Endodermal cell (in vitro differentiated cells): Measurements from ENCODE around the gene ZNF865. TPM values are rescaled to one million over a fixed set of nuclear protein-coding genes. Genes with fewer than 3 reads are reported as not detected.

Experiments
- DNase-seq: peaks from one replicate; pipeline ENCODE4 v3.0.0-alpha.2; 2017
- H3K27ac ChIP-seq: 2 replicates; pipeline ENCODE4 v1.5.1; 2013; ENCODE audit warnings: mild to moderate bottlenecking, low read depth, low read length, moderate library complexity
- H3K27me3 ChIP-seq: 2 replicates; pipeline ENCODE4 v1.6.1; 2013; ENCODE audit warnings: mild to moderate bottlenecking, low read length, moderate library complexity; ENCODE audit not compliant: insufficient read depth, control insufficient read depth, poor library complexity, severe bottlenecking
- H3K36me3 ChIP-seq: 2 replicates; pipeline ENCODE4 v1.7.0; 2013; ENCODE audit warnings: mild to moderate bottlenecking, low read length, moderate library complexity; ENCODE audit not compliant: control insufficient read depth, insufficient read depth
- H3K4me1 ChIP-seq: one replicate; pipeline ENCODE4 v1.7.0; 2013; ENCODE audit warnings: low read length; ENCODE audit not compliant: control insufficient read depth, insufficient read depth
- H3K4me3 ChIP-seq: 2 replicates; pipeline ENCODE4 v1.5.1; 2013; ENCODE audit warnings: mild to moderate bottlenecking, low read length, moderate library complexity
- H3K9ac ChIP-seq: 2 replicates; pipeline ENCODE4 v1.6.1; 2013; ENCODE audit warnings: mild to moderate bottlenecking, low read length, moderate library complexity; ENCODE audit not compliant: poor library complexity, severe bottlenecking; ENCODE audit errors: extremely low read depth
- H3K9me3 ChIP-seq: 2 replicates; pipeline ENCODE4 v1.6.1; 2013; ENCODE audit warnings: mild to moderate bottlenecking, low read length, moderate library complexity; ENCODE audit not compliant: control insufficient read depth
- H3K27ac Mint-ChIP-seq: 2 replicates; pipeline ENCODE4 v1.8.0; 2020; ENCODE audit warnings: mixed read lengths
- H3K27me3 Mint-ChIP-seq: 2 replicates; pipeline ENCODE4 v1.8.0; 2021; ENCODE audit warnings: mild to moderate bottlenecking, mixed read lengths; ENCODE audit not compliant: insufficient read depth
- H3K36me3 Mint-ChIP-seq: 2 replicates; pipeline ENCODE4 v1.8.0; 2020; ENCODE audit warnings: low read depth, mixed read lengths
- H3K4me1 Mint-ChIP-seq: 2 replicates; pipeline ENCODE4 v1.8.0; 2020; ENCODE audit warnings: mixed read lengths
- H3K4me3 Mint-ChIP-seq: 2 replicates; pipeline ENCODE4 v1.8.0; 2020; ENCODE audit warnings: mild to moderate bottlenecking, moderate library complexity, mixed read lengths
- H3K9me3 Mint-ChIP-seq: 2 replicates; pipeline ENCODE4 v1.8.0; 2020; ENCODE audit warnings: mild to moderate bottlenecking, mixed read lengths
- CTCF ChIP-seq: fragments of 200-600 bp; sonication (generic); conservative IDR thresholded peaks from 2 replicates; pipeline ENCODE4 v1.5.0; 2021; ENCODE audit warnings: antibody characterized with exemption, mild to moderate bottlenecking
- WGBS, 2 experiments: methylation state at CpG; one replicate each; pipeline versions ENCODE4 v1.1.5 to v1.1.7; 2013; ENCODE audit warnings: missing lambda C conversion rate in 2 of 2, mixed read lengths in 1 of 2; ENCODE audit not compliant: insufficient coverage in 1 of 2, insufficient read length in 1 of 2; 5-methylcytosine and 5-hydroxymethylcytosine counted together
- total RNA-seq, 2 donors: library from RNA; stranded (reverse); fragmentation: NEBNext Ultra II Directional in 1 of 2; extraction: Animal tissue kit (Norgen Biotek cat#: 25700) in 1 of 2; gene quantifications; 2 replicates in 1 of 2; 3 replicates in 1 of 2; pipeline ENCODE4 v1.2.1, GENCODE V29; 2021

ZNF865 gene
- total RNA-seq, 2 donors from 2014 or later = 14.5 to 14.9 TPM

GRCh38 chr19:55585658-55586339 is 19.6 kb upstream of the ZNF865 start:
- Histone ChIP-seq H3K36me3 (no peaks in the 10 kb centered on the region), H3K4me1 (no peaks in the 10 kb centered on the region), H3K9me3 (no peaks in the 10 kb centered on the region), H3K27me3 (no peaks in the 10 kb centered on the region), H3K27ac (peak overlapping the region; percentile 70), H3K9ac (peak overlapping the region; percentile 6), H3K4me3 (peak overlapping the region; percentile 77)
- TF ChIP-seq CTCF = no peak
- Mint-ChIP-seq H3K36me3 (no peaks in the 10 kb centered on the region), H3K4me1 (peaks cover 22% of the 10 kb centered on the region), H3K27me3 (peaks cover 9% of the 10 kb centered on the region), H3K4me3 (peak overlapping the region; percentile 61), H3K9me3 (no peaks in the 10 kb centered on the region), H3K27ac (peak overlapping the region; percentile 95)
- DNase-seq = peak; percentile 91
- WGBS, 2 experiments = 23 to 26% methylated on average over 9 to 34 of the region's 36 CpGs

- no peaks in the 10 kb centered on the region for H3K27me3 ChIP-seq
- H3K27ac ChIP-seq = peak overlapping the region; percentile 78
- 2 to 5% methylated on average over 26 to 40 of the region's 40 CpGs for WGBS, 2 experiments
- no peak for TF ChIP-seq CTCF
- H3K27me3 Mint-ChIP-seq = peaks cover 19% of the 10 kb centered on the region
- H3K4me1 ChIP-seq = no peaks in the 10 kb centered on the region
- peak overlapping the region; percentile 77 for H3K4me3 ChIP-seq
- peak; percentile 98 for DNase-seq
- H3K9me3 ChIP-seq = no peaks in the 10 kb centered on the region
- H3K4me1 Mint-ChIP-seq = peaks cover 14% of the 10 kb centered on the region
- peaks cover 5% of the 10 kb centered on the region for H3K36me3 Mint-ChIP-seq
- peak overlapping the region; percentile 61 for H3K4me3 Mint-ChIP-seq
- peak overlapping the region; percentile 50 for H3K9ac ChIP-seq
- H3K9me3 Mint-ChIP-seq = no peaks in the 10 kb centered on the region
- H3K27ac Mint-ChIP-seq = peak overlapping the region; percentile 95
- H3K36me3 ChIP-seq = peaks cover 4% of the 10 kb centered on the region
Observed at GRCh38 chr19:55586976-55587668, 18.3 kb upstream of the ZNF865 start.

- Mint-ChIP-seq H3K4me1 (peaks cover 14% of the 10 kb centered on the region), H3K27ac (no peak overlapping the region), H3K27me3 (peaks cover 22% of the 10 kb centered on the region), H3K9me3 (no peaks in the 10 kb centered on the region), H3K4me3 (no peak overlapping the region), H3K36me3 (peaks cover 8% of the 10 kb centered on the region)
- DNase-seq = no peak
- Histone ChIP-seq H3K9ac (no peak overlapping the region), H3K4me3 (no peak overlapping the region), H3K4me1 (no peaks in the 10 kb centered on the region), H3K27ac (no peak overlapping the region), H3K36me3 (peaks cover 8% of the 10 kb centered on the region), H3K27me3 (no peaks in the 10 kb centered on the region), H3K9me3 (no peaks in the 10 kb centered on the region)
- WGBS, 2 experiments = 93 to 94% methylated on average over 8 of the region's 8 CpGs
- no peak for TF ChIP-seq CTCF
Observed at GRCh38 chr19:55588738-55589137, 16.7 kb upstream of the ZNF865 start.
